HUES64 (cell line): ENCODE data around the gene PRAMEF26. TPM values are rescaled to one million over a fixed set of nuclear protein-coding genes. Genes with fewer than 3 reads are reported as not detected.
"Not testable (repeated sequence)": the region's sequence is repeated elsewhere in the genome, so short reads cannot be mapped to it uniquely, and the experiment has no call there.

Experiments used
- H3K27ac ChIP-seq: 2 replicates; pipeline ENCODE4 v1.7.0; 2013; ENCODE audit warnings: low read depth, low read length, inconsistent platforms
- H3K27me3 ChIP-seq: 2 replicates; pipeline ENCODE4 v1.6.1; 2013; ENCODE audit warnings: mild to moderate bottlenecking, low read length; ENCODE audit not compliant: insufficient read depth
- H3K36me3 ChIP-seq: 2 replicates; pipeline ENCODE4 v1.6.1; 2013; ENCODE audit warnings: mild to moderate bottlenecking, low read length; ENCODE audit not compliant: insufficient read depth
- H3K4me1 ChIP-seq: 2 replicates; pipeline ENCODE4 v1.6.1; 2013; ENCODE audit warnings: mild to moderate bottlenecking, low read length, moderate library complexity; ENCODE audit not compliant: insufficient read depth
- H3K4me3 ChIP-seq: 2 replicates; pipeline ENCODE4 v1.5.1; 2013; ENCODE audit warnings: mild to moderate bottlenecking, low read length, moderate library complexity
- H3K9ac ChIP-seq: 2 replicates; pipeline ENCODE4 v1.6.1; 2013; ENCODE audit warnings: mild to moderate bottlenecking, low read depth, low read length
- H3K9me3 ChIP-seq: 2 replicates; pipeline ENCODE4 v1.6.1; 2013; ENCODE audit warnings: low read depth, low read length; ENCODE audit not compliant: insufficient read depth
- WGBS: fragments of 150-250, 120-280 bp; methylation state at CpG from one replicate; pipeline ENCODE4 v1.1.7; 2013; ENCODE audit warnings: missing lambda C conversion rate; 5-methylcytosine and 5-hydroxymethylcytosine counted together
- polyA plus RNA-seq, 2 experiments: library from polyadenylated mRNA; stranded (reverse); fragments of 50-300 nt; gene quantifications; one replicate each; pipeline ENCODE4 v1.2.3, GENCODE V29; 2013

The PRAMEF26 gene
- polyA plus RNA-seq (2013, experiment 1 of 2): not detected
- not detected for polyA plus RNA-seq (2013, experiment 2 of 2)

DNA sequence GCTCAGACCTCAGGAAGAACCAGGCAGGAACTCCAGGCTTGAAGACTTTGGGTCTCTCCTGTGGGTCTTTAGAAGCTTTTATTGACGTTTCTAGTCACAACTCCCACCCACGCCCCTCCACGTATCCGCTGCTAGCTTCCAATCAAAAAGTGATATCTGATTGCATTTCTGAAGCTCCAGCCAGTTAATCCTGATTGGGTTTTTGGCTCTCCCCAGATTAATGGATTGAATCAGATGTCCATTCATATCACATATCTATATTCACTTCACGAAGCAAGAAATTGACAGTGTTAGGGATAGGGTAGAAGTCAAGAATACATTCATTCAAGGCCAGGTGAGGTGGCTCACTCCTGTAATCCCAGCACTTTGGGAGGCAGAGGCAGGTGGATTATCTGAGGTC is at the start of gene PRAMEF26:
TSS of gene PRAMEF26 (minus strand) at position 101 of the 400 bp plus-strand sequence. CDS start 2,914 bp downstream, outside the sequence.
- H3K27me3 ChIP-seq, H3K36me3 ChIP-seq, H3K4me1 ChIP-seq, H3K9ac ChIP-seq, H3K4me3 ChIP-seq, H3K27ac ChIP-seq, H3K9me3 ChIP-seq: not testable (repeated sequence)
- no CpG with 5 or more reads among the region's 5 CpGs for WGBS

DNA sequence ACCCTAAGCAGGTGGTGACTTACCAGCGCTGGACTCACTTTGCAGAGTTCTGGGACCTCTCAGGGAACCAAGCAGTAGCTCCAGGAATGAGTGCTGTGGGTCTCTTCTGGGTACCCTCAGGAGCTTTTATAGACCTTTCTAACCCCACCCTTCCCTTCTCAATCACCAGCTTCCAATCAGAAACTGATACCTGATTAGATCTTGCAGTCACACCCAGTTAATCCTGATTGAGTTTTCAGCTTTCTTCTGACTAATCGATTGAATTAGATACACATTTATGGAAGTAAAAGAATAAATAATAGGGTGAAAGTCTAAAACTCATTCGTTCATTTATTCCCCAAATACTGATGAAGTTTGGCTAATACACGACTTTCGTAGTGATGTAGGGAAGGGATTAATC is 45.5 kb upstream of the PRAMEF26 start, which contains the start of gene PRAMEF13:
TSS of gene PRAMEF13 (minus strand) at position 101 of the 400 bp plus-strand sequence. CDS start 1,820 bp downstream, outside the sequence.
- H3K9me3 ChIP-seq, H3K9ac ChIP-seq, H3K27ac ChIP-seq, H3K4me1 ChIP-seq, H3K27me3 ChIP-seq, H3K4me3 ChIP-seq, H3K36me3 ChIP-seq: not testable (repeated sequence)
- no CpG with 5 or more reads among the region's 5 CpGs for WGBS

DNA sequence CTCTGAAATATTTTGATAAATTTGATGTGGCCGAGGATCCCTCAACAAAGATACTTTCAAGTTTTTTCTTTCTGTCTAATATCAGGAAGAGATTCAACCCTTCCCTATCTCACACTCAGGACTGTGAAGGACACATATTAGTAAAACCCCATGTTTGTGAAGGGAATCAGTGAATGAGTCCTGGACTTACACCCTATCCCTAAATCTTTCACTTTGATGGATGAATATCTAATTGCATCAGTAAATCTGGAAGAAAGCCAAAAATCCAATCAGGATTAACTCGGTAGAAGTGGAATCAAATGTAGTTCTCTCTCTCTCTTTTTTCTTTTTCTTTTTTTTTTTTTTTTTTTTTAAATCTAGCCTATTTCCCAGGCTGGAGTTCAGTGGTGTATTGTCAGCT is 15.7 kb upstream of the PRAMEF26 start, which contains the start of gene PRAMEF9:
TSS of gene PRAMEF9 (plus strand) at position 301 of the 400 bp plus-strand sequence. CDS start 3,433 bp downstream, outside the sequence.
- H3K4me1 ChIP-seq, H3K27me3 ChIP-seq, H3K27ac ChIP-seq, H3K9ac ChIP-seq, H3K36me3 ChIP-seq, H3K9me3 ChIP-seq, H3K4me3 ChIP-seq: not testable (repeated sequence)
- no CpG with 5 or more reads among the region's 2 CpGs for WGBS

DNA sequence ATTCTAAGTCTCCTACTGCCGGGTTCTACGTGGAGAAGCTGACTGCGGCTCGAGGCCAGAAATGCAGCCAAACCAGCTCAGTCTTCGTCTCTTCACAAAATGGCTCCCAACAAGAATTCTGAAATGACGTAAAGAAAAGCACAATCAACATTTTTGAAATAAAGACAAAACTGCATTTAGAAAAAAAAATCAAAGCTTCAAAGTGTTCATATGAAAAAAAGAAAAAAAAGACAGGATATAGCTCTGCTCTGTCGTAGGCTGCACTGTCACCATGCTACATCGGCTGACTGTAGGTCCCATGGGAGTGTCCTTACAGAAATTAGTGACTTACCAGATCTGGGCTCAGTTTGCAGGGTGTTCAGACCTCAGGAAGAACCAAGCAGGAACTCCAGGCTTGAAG is 9.7 kb upstream of the PRAMEF26 start, which contains the start of gene HNRNPCL4:
TSS of gene HNRNPCL4 (minus strand) at position 101 of the 400 bp plus-strand sequence. CDS start 164 bp downstream, outside the sequence.
- not testable (repeated sequence) for H3K4me1 ChIP-seq, H3K4me3 ChIP-seq, H3K36me3 ChIP-seq, H3K9ac ChIP-seq, H3K27me3 ChIP-seq, H3K27ac ChIP-seq, H3K9me3 ChIP-seq
- WGBS: no CpG with 5 or more reads among the region's 8 CpGs

DNA sequence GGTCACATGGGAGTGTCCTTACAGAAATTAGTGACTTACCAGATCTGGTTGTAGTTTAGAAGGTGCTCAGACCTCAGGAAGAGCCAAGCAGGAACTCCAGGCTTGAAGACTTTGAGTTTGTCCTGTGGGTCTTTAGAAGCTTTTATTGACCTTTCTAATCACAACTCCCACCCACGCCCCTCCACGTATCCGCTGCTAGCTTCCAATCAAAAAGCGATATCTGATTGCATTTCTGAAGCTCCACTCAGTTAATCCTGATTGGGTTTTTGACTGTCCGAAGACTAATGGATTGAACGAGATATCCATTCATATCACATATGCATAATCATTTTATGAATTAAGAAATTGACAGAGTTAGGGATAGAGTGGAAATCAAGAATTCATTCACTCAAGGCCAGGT is 39.1 kb downstream of the PRAMEF26 start, which contains the start of gene HNRNPCL2:
TSS of gene HNRNPCL2 (minus strand) at position 101 of the 400 bp plus-strand sequence. CDS start 454 bp downstream, outside the sequence.
- peaks cover 77% of the 10 kb centered on the region for H3K9me3 ChIP-seq
- not testable (repeated sequence) for H3K27me3 ChIP-seq, H3K9ac ChIP-seq, H3K36me3 ChIP-seq, H3K4me3 ChIP-seq, H3K4me1 ChIP-seq, H3K27ac ChIP-seq
- WGBS: no CpG with 5 or more reads among the region's 6 CpGs
